ENCODE data around the gene NASP. TPM values are rescaled to one million over a fixed set of nuclear protein-coding genes. Genes with fewer than 3 reads are reported as not detected.
A peak's percentile ranks its signal among the peaks of the same experiment; 100 is the strongest.

The NASP gene
- total and polyA plus RNA-seq, 2 of the 13 experiments (the other 11 are each of a cell fraction or from before 2014, with no cell fraction given): 132 to 256 TPM

DNA sequence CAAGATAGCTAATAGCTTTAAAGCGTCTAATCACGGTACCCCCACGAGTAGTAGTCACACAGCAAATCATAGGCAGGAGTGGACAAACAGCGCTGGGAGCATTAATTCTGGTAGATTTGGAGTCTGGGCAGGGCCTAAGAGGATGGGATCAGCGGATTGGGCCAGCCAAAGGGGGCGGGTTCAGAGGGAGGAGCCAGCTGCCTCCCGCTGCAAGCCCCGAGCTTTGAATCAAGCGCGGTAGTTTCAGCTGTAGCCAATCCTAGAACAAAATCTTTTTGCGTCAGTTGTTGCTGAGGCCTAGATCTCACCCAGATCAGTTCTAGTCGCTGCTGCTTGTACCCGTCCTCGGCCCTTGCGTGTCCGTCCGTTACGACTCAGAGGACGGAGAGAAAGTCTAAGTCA is 576 bp upstream of the NASP start (continued):
- TF ChIP-seq, protein P1, sequence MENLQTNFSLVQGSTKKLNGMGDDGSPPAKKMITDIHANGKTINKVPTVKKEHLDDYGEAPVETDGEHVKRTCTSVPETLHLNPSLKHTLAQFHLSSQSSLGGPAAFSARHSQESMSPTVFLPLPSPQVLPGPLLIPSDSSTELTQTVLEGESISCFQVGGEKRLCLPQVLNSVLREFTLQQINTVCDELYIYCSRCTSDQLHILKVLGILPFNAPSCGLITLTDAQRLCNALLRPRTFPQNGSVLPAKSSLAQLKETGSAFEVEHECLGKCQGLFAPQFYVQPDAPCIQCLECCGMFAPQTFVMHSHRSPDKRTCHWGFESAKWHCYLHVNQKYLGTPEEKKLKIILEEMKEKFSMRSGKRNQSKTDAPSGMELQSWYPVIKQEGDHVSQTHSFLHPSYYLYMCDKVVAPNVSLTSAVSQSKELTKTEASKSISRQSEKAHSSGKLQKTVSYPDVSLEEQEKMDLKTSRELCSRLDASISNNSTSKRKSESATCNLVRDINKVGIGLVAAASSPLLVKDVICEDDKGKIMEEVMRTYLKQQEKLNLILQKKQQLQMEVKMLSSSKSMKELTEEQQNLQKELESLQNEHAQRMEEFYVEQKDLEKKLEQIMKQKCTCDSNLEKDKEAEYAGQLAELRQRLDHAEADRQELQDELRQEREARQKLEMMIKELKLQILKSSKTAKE (CRISPR knock-in tag; IDR thresholded peaks at IDR 0.05; ENCODE audit: borderline replicate concordance): no peak
- 0 out of 2 replicates have a peak, but pooled peaks have one; percentile 13 for TF ChIP-seq SMYD3 (CRISPR knock-in tag; IDR thresholded peaks at IDR 0.05)
- 0 out of 2 replicates have a peak, but pooled peaks have one; percentile 15 for TF ChIP-seq SNAPC2 (CRISPR knock-in tag; IDR thresholded peaks at IDR 0.05)
- no peak for TF ChIP-seq ZNF567 (CRISPR knock-in tag; IDR thresholded peaks at IDR 0.05; ENCODE audit: borderline replicate concordance)
- TF ChIP-seq, protein P2, sequence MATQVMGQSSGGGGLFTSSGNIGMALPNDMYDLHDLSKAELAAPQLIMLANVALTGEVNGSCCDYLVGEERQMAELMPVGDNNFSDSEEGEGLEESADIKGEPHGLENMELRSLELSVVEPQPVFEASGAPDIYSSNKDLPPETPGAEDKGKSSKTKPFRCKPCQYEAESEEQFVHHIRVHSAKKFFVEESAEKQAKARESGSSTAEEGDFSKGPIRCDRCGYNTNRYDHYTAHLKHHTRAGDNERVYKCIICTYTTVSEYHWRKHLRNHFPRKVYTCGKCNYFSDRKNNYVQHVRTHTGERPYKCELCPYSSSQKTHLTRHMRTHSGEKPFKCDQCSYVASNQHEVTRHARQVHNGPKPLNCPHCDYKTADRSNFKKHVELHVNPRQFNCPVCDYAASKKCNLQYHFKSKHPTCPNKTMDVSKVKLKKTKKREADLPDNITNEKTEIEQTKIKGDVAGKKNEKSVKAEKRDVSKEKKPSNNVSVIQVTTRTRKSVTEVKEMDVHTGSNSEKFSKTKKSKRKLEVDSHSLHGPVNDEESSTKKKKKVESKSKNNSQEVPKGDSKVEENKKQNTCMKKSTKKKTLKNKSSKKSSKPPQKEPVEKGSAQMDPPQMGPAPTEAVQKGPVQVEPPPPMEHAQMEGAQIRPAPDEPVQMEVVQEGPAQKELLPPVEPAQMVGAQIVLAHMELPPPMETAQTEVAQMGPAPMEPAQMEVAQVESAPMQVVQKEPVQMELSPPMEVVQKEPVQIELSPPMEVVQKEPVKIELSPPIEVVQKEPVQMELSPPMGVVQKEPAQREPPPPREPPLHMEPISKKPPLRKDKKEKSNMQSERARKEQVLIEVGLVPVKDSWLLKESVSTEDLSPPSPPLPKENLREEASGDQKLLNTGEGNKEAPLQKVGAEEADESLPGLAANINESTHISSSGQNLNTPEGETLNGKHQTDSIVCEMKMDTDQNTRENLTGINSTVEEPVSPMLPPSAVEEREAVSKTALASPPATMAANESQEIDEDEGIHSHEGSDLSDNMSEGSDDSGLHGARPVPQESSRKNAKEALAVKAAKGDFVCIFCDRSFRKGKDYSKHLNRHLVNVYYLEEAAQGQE (IDR thresholded peaks at IDR 0.05; ENCODE audit: borderline replicate concordance in 1 of 2, low read depth in 1 of 2, low read length in 2 of 2): no peak
- no peak for TF ChIP-seq TMF1 (CRISPR knock-in tag; IDR thresholded peaks at IDR 0.05; ENCODE audit: low read depth)
- TF ChIP-seq ZNF878 (CRISPR knock-in tag; IDR thresholded peaks at IDR 0.05): no peak
- TF ChIP-seq CREM (IDR thresholded peaks at IDR 0.05): peak; percentile 92
- no peak for TF ChIP-seq CREM (CRISPR knock-in tag; IDR thresholded peaks at IDR 0.05)
- TF ChIP-seq, protein P3, sequence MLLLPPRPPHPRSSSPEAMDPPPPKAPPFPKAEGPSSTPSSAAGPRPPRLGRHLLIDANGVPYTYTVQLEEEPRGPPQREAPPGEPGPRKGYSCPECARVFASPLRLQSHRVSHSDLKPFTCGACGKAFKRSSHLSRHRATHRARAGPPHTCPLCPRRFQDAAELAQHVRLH (CRISPR knock-in tag; IDR thresholded peaks at IDR 0.05; ENCODE audit: borderline replicate concordance, low read depth): 0 out of 2 replicates have a peak, but pooled peaks have one; percentile 19
- no peak for TF ChIP-seq REL (CRISPR knock-in tag; conservative IDR thresholded peaks at IDR 0.05)
- TF ChIP-seq TGIF2 (CRISPR knock-in tag; IDR thresholded peaks at IDR 0.05): peak; percentile 38; the same call in 1 of the 2 replicates
- TF ChIP-seq NFYC (CRISPR knock-in tag; IDR thresholded peaks at IDR 0.05): peak; percentile 86
- TF ChIP-seq, protein P4, sequence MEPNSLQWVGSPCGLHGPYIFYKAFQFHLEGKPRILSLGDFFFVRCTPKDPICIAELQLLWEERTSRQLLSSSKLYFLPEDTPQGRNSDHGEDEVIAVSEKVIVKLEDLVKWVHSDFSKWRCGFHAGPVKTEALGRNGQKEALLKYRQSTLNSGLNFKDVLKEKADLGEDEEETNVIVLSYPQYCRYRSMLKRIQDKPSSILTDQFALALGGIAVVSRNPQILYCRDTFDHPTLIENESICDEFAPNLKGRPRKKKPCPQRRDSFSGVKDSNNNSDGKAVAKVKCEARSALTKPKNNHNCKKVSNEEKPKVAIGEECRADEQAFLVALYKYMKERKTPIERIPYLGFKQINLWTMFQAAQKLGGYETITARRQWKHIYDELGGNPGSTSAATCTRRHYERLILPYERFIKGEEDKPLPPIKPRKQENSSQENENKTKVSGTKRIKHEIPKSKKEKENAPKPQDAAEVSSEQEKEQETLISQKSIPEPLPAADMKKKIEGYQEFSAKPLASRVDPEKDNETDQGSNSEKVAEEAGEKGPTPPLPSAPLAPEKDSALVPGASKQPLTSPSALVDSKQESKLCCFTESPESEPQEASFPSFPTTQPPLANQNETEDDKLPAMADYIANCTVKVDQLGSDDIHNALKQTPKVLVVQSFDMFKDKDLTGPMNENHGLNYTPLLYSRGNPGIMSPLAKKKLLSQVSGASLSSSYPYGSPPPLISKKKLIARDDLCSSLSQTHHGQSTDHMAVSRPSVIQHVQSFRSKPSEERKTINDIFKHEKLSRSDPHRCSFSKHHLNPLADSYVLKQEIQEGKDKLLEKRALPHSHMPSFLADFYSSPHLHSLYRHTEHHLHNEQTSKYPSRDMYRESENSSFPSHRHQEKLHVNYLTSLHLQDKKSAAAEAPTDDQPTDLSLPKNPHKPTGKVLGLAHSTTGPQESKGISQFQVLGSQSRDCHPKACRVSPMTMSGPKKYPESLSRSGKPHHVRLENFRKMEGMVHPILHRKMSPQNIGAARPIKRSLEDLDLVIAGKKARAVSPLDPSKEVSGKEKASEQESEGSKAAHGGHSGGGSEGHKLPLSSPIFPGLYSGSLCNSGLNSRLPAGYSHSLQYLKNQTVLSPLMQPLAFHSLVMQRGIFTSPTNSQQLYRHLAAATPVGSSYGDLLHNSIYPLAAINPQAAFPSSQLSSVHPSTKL (CRISPR knock-in tag; IDR thresholded peaks at IDR 0.05): no peak
- no peak for TF ChIP-seq RARA (CRISPR knock-in tag; IDR thresholded peaks at IDR 0.05)
- no peak for TF ChIP-seq ZNF510 (CRISPR knock-in tag; IDR thresholded peaks at IDR 0.05; ENCODE audit: low read depth)
- TF ChIP-seq, protein P5, sequence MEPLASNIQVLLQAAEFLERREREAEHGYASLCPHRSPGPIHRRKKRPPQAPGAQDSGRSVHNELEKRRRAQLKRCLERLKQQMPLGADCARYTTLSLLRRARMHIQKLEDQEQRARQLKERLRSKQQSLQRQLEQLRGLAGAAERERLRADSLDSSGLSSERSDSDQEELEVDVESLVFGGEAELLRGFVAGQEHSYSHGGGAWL (CRISPR knock-in tag; IDR thresholded peaks at IDR 0.05): no peak
- TF ChIP-seq ZNF674 (CRISPR knock-in tag; IDR thresholded peaks at IDR 0.05; ENCODE audit: low read depth): no peak
- TF ChIP-seq ZNF614 (CRISPR knock-in tag; IDR thresholded peaks at IDR 0.05; ENCODE audit: borderline replicate concordance): no peak
- peak; percentile 33 for TF ChIP-seq XRCC5 (optimal IDR thresholded peaks at IDR 0.05; ENCODE audit: low read length)
- TF ChIP-seq ZNF652 (CRISPR knock-in tag; IDR thresholded peaks at IDR 0.05; ENCODE audit: borderline replicate concordance, low read depth): no peak
- TF ChIP-seq JUND (CRISPR knock-in tag; IDR thresholded peaks at IDR 0.05): no peak

Data from HepG2 (cell line).